HepG2 (cell line): ENCODE measurements around the gene C22orf39. TPM values are rescaled to one million over a fixed set of nuclear protein-coding genes. Genes with fewer than 3 reads are reported as not detected.
A peak's percentile ranks its signal among the peaks of the same experiment; 100 is the strongest.

Experiments
- ARID3A ChIP-seq: IDR thresholded peaks from 2 replicates; pipeline ENCODE4 v1.6.1; 2012; ENCODE audit warnings: low read depth, low read length, improper control_type of control experiment
- CERS6 ChIP-seq: sonication (generic); formaldehyde crosslinking; IDR thresholded peaks from 2 replicates; pipeline ENCODE4 v1.5.0; 2020; ENCODE audit warnings: missing genetic modification reagents
- ELF4 ChIP-seq: sonication (generic); formaldehyde crosslinking; IDR thresholded peaks from 2 replicates; pipeline ENCODE4 v1.5.0; 2020; ENCODE audit warnings: missing genetic modification reagents, mild to moderate bottlenecking, moderate library complexity, borderline replicate concordance
- FOXA3 ChIP-seq: IDR thresholded peaks from 2 replicates; pipeline ENCODE4 v1.6.1; 2016; ENCODE audit warnings: missing genetic modification reagents, missing compliant biosample characterization
- HHEX ChIP-seq: IDR thresholded peaks from 2 replicates; pipeline ENCODE4 v1.6.1; 2016; ENCODE audit warnings: control low read depth
- HNF1B ChIP-seq: sonication (generic); formaldehyde crosslinking; IDR thresholded peaks from 2 replicates; pipeline ENCODE4 v1.5.1; 2020; ENCODE audit warnings: mild to moderate bottlenecking, moderate library complexity, missing genetic modification reagents
- HNRNPH1 ChIP-seq: fragments of 200-400 bp; formaldehyde crosslinking; optimal IDR thresholded peaks from 2 replicates; pipeline ENCODE3; 2017; ENCODE audit warnings: mild to moderate bottlenecking, low read depth, low read length
- KAT7 ChIP-seq: IDR thresholded peaks from 2 replicates; pipeline ENCODE4 v1.6.1; 2018; ENCODE audit warnings: borderline replicate concordance, missing compliant biosample characterization
- LRRFIP1 ChIP-seq: sonication (generic); formaldehyde crosslinking; conservative IDR thresholded peaks from 2 replicates; pipeline ENCODE4 v1.4.0; 2020; ENCODE audit warnings: missing genetic modification reagents
- MED13 ChIP-seq: sonication (generic); formaldehyde crosslinking; IDR thresholded peaks from 2 replicates; pipeline ENCODE4 v1.5.0; 2020; ENCODE audit warnings: missing genetic modification reagents
- NONO ChIP-seq, 2 experiments: fragments of 450-650 bp in 1 of 2; sonication (generic) in 1 of 2; formaldehyde crosslinking in 1 of 2; IDR thresholded peaks in 1 of 2; conservative IDR thresholded peaks in 1 of 2; 2 replicates each; pipeline versions ENCODE4 v1.6.1 to v1.8.0; 2017 to 2022; ENCODE audit warnings: mild to moderate bottlenecking in 1 of 2, missing genetic modification reagents in 1 of 2, moderate library complexity in 1 of 2
- NR2F1 ChIP-seq, 2 experiments: fragments of 450-650 bp in 1 of 2; formaldehyde crosslinking in 1 of 2; IDR thresholded peaks; 2 replicates each; pipeline versions ENCODE4 v1.5.0 to v1.6.1; 2016 to 2020; ENCODE audit warnings: mild to moderate bottlenecking in 1 of 2, missing compliant biosample characterization in 1 of 2, missing genetic modification reagents in 1 of 2, moderate library complexity in 1 of 2
- RARA ChIP-seq: IDR thresholded peaks from 2 replicates; pipeline ENCODE4 v1.6.1; 2016; ENCODE audit warnings: missing genetic modification reagents, missing compliant biosample characterization
- XBP1 ChIP-seq: sonication (generic); formaldehyde crosslinking; IDR thresholded peaks from 2 replicates; pipeline ENCODE4 v1.5.0; 2020; ENCODE audit warnings: missing genetic modification reagents
- ZNF18 ChIP-seq: sonication (generic); formaldehyde crosslinking; IDR thresholded peaks from 2 replicates; pipeline ENCODE4 v1.8.0; 2022; ENCODE audit warnings: mild to moderate bottlenecking, missing genetic modification reagents; ENCODE audit not compliant: insufficient replicate concordance
- ZNF331 ChIP-seq: sonication (generic); formaldehyde crosslinking; IDR thresholded peaks from 2 replicates; pipeline ENCODE4 v1.4.0; 2020; ENCODE audit warnings: missing genetic modification reagents
- ZNF512 ChIP-seq: sonication (generic); formaldehyde crosslinking; IDR thresholded peaks from 2 replicates; pipeline ENCODE4 v1.4.0; 2020; ENCODE audit warnings: mild to moderate bottlenecking, missing genetic modification reagents
- polyA plus RNA-seq, 8 experiments: library from polyadenylated mRNA; depleted of rRNA in 3 of 8; stranded (reverse) in 7 of 8; unstranded in 1 of 8; fragments of >200 nt; fragmentation: Illumina TruSeq in 4 of 8; extraction: Trizol in 4 of 8; gene quantifications; 2 replicates each; pipeline versions ENCODE4 v1.2.1 to v1.2.3, GENCODE V29; 2011 to 2016; ENCODE audit warnings: low read depth in 4 of 8, missing spikeins in 1 of 8, mixed read lengths in 1 of 8; ENCODE audit not compliant: insufficient read depth in 1 of 8
- total RNA-seq, 5 experiments: library from RNA; depleted of rRNA; stranded (reverse); fragments of >200 nt; fragmentation: Illumina TruSeq; extraction: Trizol; gene quantifications; 2 replicates each; pipeline ENCODE4 v1.2.3, GENCODE V29; 2016; ENCODE audit warnings: low read depth in 1 of 5

The C22orf39 gene
- total and polyA plus RNA-seq, 2 of the 13 experiments (the other 11 are each of a cell fraction or from before 2014, with no cell fraction given), result 23.4 to 26.4 TPM

- TF ChIP-seq XBP1 (CRISPR knock-in tag) (no peak), KAT7 (CRISPR knock-in tag) (no peak), MED13 (CRISPR knock-in tag) (no peak), HHEX (CRISPR knock-in tag) (no peak), ZNF512 (CRISPR knock-in tag) (no peak), HNRNPH1 (no peak), ARID3A (no peak), FOXA3 (CRISPR knock-in tag) (no peak), ZNF18 (CRISPR knock-in tag) (no peak), NR2F1 (CRISPR knock-in tag; IDR thresholded peaks at IDR 0.05) (peak in 1 of 2 experiments; percentile 62; a peak in 1 of 4 replicates), ELF4 (peak; percentile 99), RARA (peak; percentile 32), NONO (IDR thresholded peaks at IDR 0.05) (no peak), NONO (CRISPR knock-in tag; conservative IDR thresholded peaks at IDR 0.05) (no peak), ZNF331 (CRISPR knock-in tag) (no peak), LRRFIP1 (CRISPR knock-in tag) (no peak), CERS6 (no peak), HNF1B (CRISPR knock-in tag) (peak; percentile 27; the same call in 1 of the 2 replicates)
Observed at GRCh38 chr22:19479355-19480172, 32.1 kb upstream of the C22orf39 start, which contains the start of gene CDC45 (continued).
